Measurements from ENCODE around the gene NDOR1. TPM values are rescaled to one million over a fixed set of nuclear protein-coding genes. Genes with fewer than 3 reads are reported as not detected.

Gene NDOR1
- total RNA-seq, 2 experiments from 2014 or later, result 37.6 to 38.8 TPM

GRCh38 chr9:137216188-137216965 is 10.9 kb downstream of the NDOR1 start:
- Mint-ChIP-seq H3K4me3 (no peak overlapping the region), H3K36me3 (peaks cover 4% of the 10 kb centered on the region), H3K9me3 (no peaks in the 10 kb centered on the region), H3K27me3 (no peaks in the 10 kb centered on the region), H3K4me1 (no peaks in the 10 kb centered on the region), H3K27ac (no peak overlapping the region)
- no peak for DNase-seq

- no peak for DNase-seq
- Mint-ChIP-seq H3K27ac (no peak overlapping the region), H3K4me3 (no peak overlapping the region), H3K36me3 (peaks cover 4% of the 10 kb centered on the region), H3K4me1 (no peaks in the 10 kb centered on the region), H3K9me3 (no peaks in the 10 kb centered on the region), H3K27me3 (no peaks in the 10 kb centered on the region)
These were observed 12.0 kb downstream of the NDOR1 start for GRCh38 chr9:137217276-137218211.

- Mint-ChIP-seq H3K27ac (no peak overlapping the region), H3K4me3 (no peak overlapping the region), H3K4me1 (peaks cover 3% of the 10 kb centered on the region), H3K9me3 (no peaks in the 10 kb centered on the region), H3K36me3 (no peaks in the 10 kb centered on the region), H3K27me3 (no peaks in the 10 kb centered on the region)
- no peak for DNase-seq
These were observed 12.8 kb downstream of the NDOR1 start for GRCh38 chr9:137218212-137218753.

GRCh38 chr9:137218754-137219271 is 13.3 kb downstream of the NDOR1 start:
- DNase-seq, result no peak

GRCh38 chr9:137219757-137220316 is 14.3 kb downstream of the NDOR1 start:
- no peak for DNase-seq
- no peaks in the 10 kb centered on the region for H3K9me3 Mint-ChIP-seq
- H3K27ac Mint-ChIP-seq, result no peak overlapping the region
- no peak overlapping the region for H3K4me3 Mint-ChIP-seq
- H3K36me3 Mint-ChIP-seq, result no peaks in the 10 kb centered on the region
- H3K4me1 Mint-ChIP-seq, result peaks cover 3% of the 10 kb centered on the region
- H3K27me3 Mint-ChIP-seq, result no peaks in the 10 kb centered on the region

More at GRCh38 chr9:137218754-137219271, 13.3 kb downstream of the NDOR1 start:
- no peaks in the 10 kb centered on the region for H3K27me3 Mint-ChIP-seq
- no peak overlapping the region for H3K4me3 Mint-ChIP-seq
- peaks cover 3% of the 10 kb centered on the region for H3K4me1 Mint-ChIP-seq
- no peaks in the 10 kb centered on the region for H3K36me3 Mint-ChIP-seq
- no peak overlapping the region for H3K27ac Mint-ChIP-seq
- no peaks in the 10 kb centered on the region for H3K9me3 Mint-ChIP-seq

GRCh38 chr9:137220317-137221094 is 15.0 kb downstream of the NDOR1 start:
- no peak for DNase-seq
- no peaks in the 10 kb centered on the region for H3K9me3 Mint-ChIP-seq
- H3K4me3 Mint-ChIP-seq, result peak overlapping the region; percentile 37
- no peaks in the 10 kb centered on the region for H3K36me3 Mint-ChIP-seq
- no peaks in the 10 kb centered on the region for H3K27me3 Mint-ChIP-seq
- H3K27ac Mint-ChIP-seq, result no peak overlapping the region
- peaks cover 4% of the 10 kb centered on the region for H3K4me1 Mint-ChIP-seq

- peak overlapping the region; percentile 37 for H3K4me3 Mint-ChIP-seq
- H3K27ac Mint-ChIP-seq, result no peak overlapping the region
- H3K36me3 Mint-ChIP-seq, result no peaks in the 10 kb centered on the region
- no peaks in the 10 kb centered on the region for H3K9me3 Mint-ChIP-seq
- H3K4me1 Mint-ChIP-seq, result peaks cover 4% of the 10 kb centered on the region
- H3K27me3 Mint-ChIP-seq, result no peaks in the 10 kb centered on the region
- DNase-seq, result no peak
These were observed 15.6 kb downstream of the NDOR1 start for GRCh38 chr9:137221095-137221505.

- H3K9me3 Mint-ChIP-seq, result no peaks in the 10 kb centered on the region
- DNase-seq, result no peak
- no peak overlapping the region for H3K27ac Mint-ChIP-seq
- no peaks in the 10 kb centered on the region for H3K36me3 Mint-ChIP-seq
- H3K27me3 Mint-ChIP-seq, result peaks cover 3% of the 10 kb centered on the region
- H3K4me3 Mint-ChIP-seq, result no peak overlapping the region
- peaks cover 4% of the 10 kb centered on the region for H3K4me1 Mint-ChIP-seq
These were observed 16.1 kb downstream of the NDOR1 start for GRCh38 chr9:137221506-137222111.

GRCh38 chr9:137222190-137223077 is 16.9 kb downstream of the NDOR1 start, which contains the start of gene RNF208:
RNF208 (minus strand) TSS chr9:137222240; CDS start chr9:137221212, 1,028 bp downstream.
- Mint-ChIP-seq H3K36me3 (no peaks in the 10 kb centered on the region), H3K27me3 (peaks cover 4% of the 10 kb centered on the region), H3K4me1 (peaks cover 4% of the 10 kb centered on the region), H3K9me3 (no peaks in the 10 kb centered on the region), H3K4me3 (peak within 1 kb of the TSS; percentile 85), H3K27ac (peak within 1 kb of the TSS; percentile 38)
- DNase-seq, result peak; percentile 45

- Mint-ChIP-seq H3K9me3 (no peaks in the 10 kb centered on the region), H3K36me3 (no peaks in the 10 kb centered on the region), H3K4me1 (peaks cover 6% of the 10 kb centered on the region), H3K4me3 (peak overlapping the region; percentile 85), H3K27me3 (peaks cover 8% of the 10 kb centered on the region), H3K27ac (peak overlapping the region; percentile 38)
- DNase-seq, result peak; percentile 98
These were observed 17.8 kb downstream of the NDOR1 start for GRCh38 chr9:137223078-137223970.

- peak; percentile 33 for DNase-seq
- Mint-ChIP-seq H3K36me3 (no peaks in the 10 kb centered on the region), H3K27me3 (peaks cover 12% of the 10 kb centered on the region), H3K27ac (peak within 1 kb of the TSS; percentile 38), H3K4me3 (peak within 1 kb of the TSS; percentile 75), H3K4me1 (peaks cover 6% of the 10 kb centered on the region), H3K9me3 (no peaks in the 10 kb centered on the region)
These were observed 19.6 kb downstream of the NDOR1 start, which contains the start of gene CYSRT1 for GRCh38 chr9:137224830-137225694. CYSRT1 (plus strand) TSS chr9:137225174; CDS start chr9:137225622, 448 bp downstream.
